ENCODE results near the gene SCUBE1. TPM values are rescaled to one million over a fixed set of nuclear protein-coding genes. Genes with fewer than 3 reads are reported as not detected.

Gene SCUBE1
- total RNA-seq, 4 donors from 2014 or later, result 0.78 to 3.5 (median 0.95) TPM

DNA sequence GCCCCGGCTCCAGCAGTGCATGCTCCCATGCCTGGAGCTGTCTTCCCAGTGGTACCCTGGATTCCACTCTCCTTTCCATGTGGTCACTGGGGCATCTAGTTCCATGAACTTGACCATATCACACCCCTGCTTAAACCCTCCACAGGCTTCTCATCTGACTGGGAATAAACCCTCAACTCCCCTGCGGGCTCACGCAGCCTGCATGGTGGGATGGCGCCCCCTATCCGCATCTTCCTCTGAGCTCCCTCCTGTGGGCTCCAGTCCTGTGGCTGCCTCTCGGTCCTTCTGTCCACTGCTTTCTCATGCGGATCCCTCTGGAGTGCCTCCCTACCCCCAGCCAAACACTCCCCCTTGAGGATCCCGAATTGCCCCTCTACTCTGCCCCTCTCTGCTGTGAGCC, 114.8 kb downstream of the SCUBE1 start:
- TF ChIP-seq POLR2A (IDR thresholded peaks at IDR 0.05), result no peak
- TF ChIP-seq, protein P1, sequence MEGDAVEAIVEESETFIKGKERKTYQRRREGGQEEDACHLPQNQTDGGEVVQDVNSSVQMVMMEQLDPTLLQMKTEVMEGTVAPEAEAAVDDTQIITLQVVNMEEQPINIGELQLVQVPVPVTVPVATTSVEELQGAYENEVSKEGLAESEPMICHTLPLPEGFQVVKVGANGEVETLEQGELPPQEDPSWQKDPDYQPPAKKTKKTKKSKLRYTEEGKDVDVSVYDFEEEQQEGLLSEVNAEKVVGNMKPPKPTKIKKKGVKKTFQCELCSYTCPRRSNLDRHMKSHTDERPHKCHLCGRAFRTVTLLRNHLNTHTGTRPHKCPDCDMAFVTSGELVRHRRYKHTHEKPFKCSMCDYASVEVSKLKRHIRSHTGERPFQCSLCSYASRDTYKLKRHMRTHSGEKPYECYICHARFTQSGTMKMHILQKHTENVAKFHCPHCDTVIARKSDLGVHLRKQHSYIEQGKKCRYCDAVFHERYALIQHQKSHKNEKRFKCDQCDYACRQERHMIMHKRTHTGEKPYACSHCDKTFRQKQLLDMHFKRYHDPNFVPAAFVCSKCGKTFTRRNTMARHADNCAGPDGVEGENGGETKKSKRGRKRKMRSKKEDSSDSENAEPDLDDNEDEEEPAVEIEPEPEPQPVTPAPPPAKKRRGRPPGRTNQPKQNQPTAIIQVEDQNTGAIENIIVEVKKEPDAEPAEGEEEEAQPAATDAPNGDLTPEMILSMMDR (IDR thresholded peaks at IDR 0.05), result peak in 2 of 6 experiments; percentile 13 to 22
- intact Hi-C loops (cut with DNase I), result no loop called here
- Histone ChIP-seq H3K27ac (no peak overlapping the region), H3K4me1 (peaks cover 2 to 5% of the 10 kb centered on the region in 2 donors), H3K36me3 (no peaks in the 10 kb centered on the region), H3K27me3 (no peaks in the 10 kb centered on the region), H3K4me3 (replicated peaks in 1 of 3) (no peak overlapping the region), H3K9me3 (no peaks in the 10 kb centered on the region)
- peak in 1 of 2 donors; percentile 16 for DNase-seq
- WGBS, 2 donors, result 56 to 63% methylated on average over 8 of the region's 8 CpGs

GRCh38 chr22:43227239-43227630, 115.9 kb downstream of the SCUBE1 start:
- Histone ChIP-seq H3K9me3 (no peaks in the 10 kb centered on the region), H3K36me3 (no peaks in the 10 kb centered on the region), H3K27me3 (no peaks in the 10 kb centered on the region), H3K4me1 (no peaks in the 10 kb centered on the region), H3K4me3 (replicated peaks in 1 of 3) (no peak overlapping the region), H3K27ac (no peak overlapping the region)
- TF ChIP-seq, protein P1 (IDR thresholded peaks at IDR 0.05), result no peak
- no peak for TF ChIP-seq POLR2A (IDR thresholded peaks at IDR 0.05)
- DNase-seq, result no peak
- intact Hi-C loops (cut with DNase I), result no loop called here
- WGBS, 2 donors, result 78 to 80% methylated on average over 12 to 16 of the region's 17 CpGs

DNA sequence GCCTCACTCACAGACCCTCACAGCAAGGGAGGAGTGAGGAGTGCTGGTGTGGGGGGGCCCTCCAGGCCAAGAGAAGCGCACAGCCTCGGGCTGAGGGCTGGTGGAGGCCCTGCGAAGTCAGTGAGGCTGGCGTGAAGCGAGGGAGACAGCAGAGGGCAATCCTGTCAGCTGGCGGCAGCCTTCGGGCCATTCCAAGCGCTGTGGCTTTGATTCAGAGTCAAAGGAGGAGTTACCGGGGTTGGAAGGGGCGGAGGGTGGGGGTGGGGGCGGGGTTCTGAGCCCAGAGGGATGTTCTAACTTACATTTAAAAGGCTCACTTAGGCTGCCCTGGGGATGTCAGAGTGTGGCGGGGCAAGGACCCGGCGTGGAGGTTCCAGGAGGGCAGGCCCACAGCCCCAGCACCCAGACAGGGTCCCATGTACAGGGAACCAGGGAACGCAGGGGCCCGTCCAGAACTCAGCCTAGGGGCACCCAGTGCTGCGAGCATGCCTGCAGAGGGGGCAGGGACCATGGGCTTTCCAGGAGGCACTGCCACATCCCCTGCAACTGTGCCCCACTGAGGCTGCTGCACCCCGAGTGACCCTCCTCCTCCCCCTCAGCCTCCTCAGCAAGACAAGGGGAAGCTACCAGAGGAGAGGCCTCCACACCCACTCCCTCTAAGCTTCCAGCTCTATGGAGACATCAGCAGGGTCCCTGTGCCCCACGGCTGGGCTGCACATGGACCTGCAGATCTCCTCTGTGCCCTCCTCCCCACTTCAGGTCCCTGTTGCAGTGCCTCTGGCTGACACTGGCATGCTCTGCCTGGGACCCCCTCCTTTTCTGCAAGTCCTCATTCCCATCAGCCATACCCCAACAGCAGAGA, 116.6 kb downstream of the SCUBE1 start:
- TF ChIP-seq, protein P1 (IDR thresholded peaks at IDR 0.05), result no peak
- TF ChIP-seq POLR2A (IDR thresholded peaks at IDR 0.05), result no peak
- no peaks in the 10 kb centered on the region for H3K27me3 ChIP-seq
- no peak overlapping the region for H3K4me3 ChIP-seq (replicated peaks in 1 of 3)
- DNase-seq, result no peak
- H3K9me3 ChIP-seq, result no peaks in the 10 kb centered on the region
- WGBS, 2 donors, result 69 to 72% methylated on average over 15 to 18 of the region's 19 CpGs
- H3K4me1 ChIP-seq, result no peaks in the 10 kb centered on the region
- intact Hi-C loops (cut with DNase I), result no loop called here
- H3K27ac ChIP-seq, result no peak overlapping the region
- no peaks in the 10 kb centered on the region for H3K36me3 ChIP-seq

GRCh38 chr22:43225609-43226008, 117.6 kb downstream of the SCUBE1 start:
- WGBS, 2 donors, result 89 to 97% methylated on average over 8 of the region's 8 CpGs
- Histone ChIP-seq H3K4me3 (replicated peaks in 1 of 3) (no peak overlapping the region), H3K27ac (no peak overlapping the region), H3K9me3 (no peaks in the 10 kb centered on the region), H3K36me3 (no peaks in the 10 kb centered on the region), H3K27me3 (no peaks in the 10 kb centered on the region), H3K4me1 (no peaks in the 10 kb centered on the region)
- TF ChIP-seq, protein P1 (IDR thresholded peaks at IDR 0.05), result no peak
- TF ChIP-seq POLR2A (IDR thresholded peaks at IDR 0.05), result no peak
- intact Hi-C loops (cut with DNase I), result no loop called here
- DNase-seq, result no peak

GRCh38 chr22:43222987-43223386, 120.2 kb downstream of the SCUBE1 start:
- DNase-seq, result no peak
- Histone ChIP-seq H3K9me3 (no peaks in the 10 kb centered on the region), H3K27ac (no peak overlapping the region), H3K36me3 (no peaks in the 10 kb centered on the region), H3K4me1 (no peaks in the 10 kb centered on the region), H3K27me3 (no peaks in the 10 kb centered on the region), H3K4me3 (replicated peaks in 1 of 3) (no peak overlapping the region)
- intact Hi-C loops (cut with DNase I), result no loop called here
- TF ChIP-seq, protein P1 (IDR thresholded peaks at IDR 0.05), result no peak
- TF ChIP-seq POLR2A (IDR thresholded peaks at IDR 0.05), result no peak
- WGBS, 2 donors, result 82 to 90% methylated on average over 7 to 13 of the region's 13 CpGs

Data from thyroid gland (tissue), 4 donors.